ENCODE measurements around the gene PAX5.
"Not testable (repeated sequence)": the region's sequence is repeated elsewhere in the genome, so short reads cannot be mapped to it uniquely, and the experiment has no call there.

PAX5 gene

GRCh38 chr9:37033682-37034304 is at the start of gene PAX5:
PAX5 (minus strand) TSS chr9:37034268; CDS start chr9:37034031, 237 bp downstream.
- DNase-seq = no peak

- no peak for DNase-seq
These were observed 49.6 kb upstream of the PAX5 start for GRCh38 chr9:37083654-37084053.

- no peak for DNase-seq
These were observed 48.2 kb upstream of the PAX5 start for GRCh38 chr9:37082214-37082765.

- not testable (repeated sequence) for DNase-seq
These were observed 47.4 kb upstream of the PAX5 start for GRCh38 chr9:37081507-37081906.

GRCh38 chr9:37080165-37080628 is 46.1 kb upstream of the PAX5 start:
- DNase-seq = peak in 18 of 51 donors; percentile 15 to 56 (median 38)

- DNase-seq = peak; percentile 66 to 99 (median 89)
These were observed 45.5 kb upstream of the PAX5 start for GRCh38 chr9:37079370-37080164.

- not testable (repeated sequence) for DNase-seq
These were observed 40.7 kb upstream of the PAX5 start for GRCh38 chr9:37074790-37075189.

- no peak for DNase-seq
These were observed 32.2 kb upstream of the PAX5 start for GRCh38 chr9:37066139-37066725.

GRCh38 chr9:37062336-37062735 is 28.3 kb upstream of the PAX5 start:
- DNase-seq = no peak

- no peak for DNase-seq
These were observed 27.7 kb upstream of the PAX5 start for GRCh38 chr9:37061768-37062167.

GRCh38 chr9:37060833-37061232 is 26.8 kb upstream of the PAX5 start:
- no peak for DNase-seq

GRCh38 chr9:37056046-37056920 is 22.2 kb upstream of the PAX5 start:
- no peak for DNase-seq

GRCh38 chr9:37054363-37054720 is 20.3 kb upstream of the PAX5 start:
- not testable (repeated sequence) for DNase-seq

- DNase-seq = no peak
These were observed 19.8 kb upstream of the PAX5 start for GRCh38 chr9:37053684-37054362.

GRCh38 chr9:37046683-37047082 is 12.6 kb upstream of the PAX5 start:
- DNase-seq = no peak

GRCh38 chr9:37042421-37042820 is 8.4 kb upstream of the PAX5 start:
- DNase-seq = no peak

- no peak for DNase-seq
These were observed 6.5 kb upstream of the PAX5 start for GRCh38 chr9:37040508-37041127.

GRCh38 chr9:37038943-37039464 is 4.9 kb upstream of the PAX5 start:
- no peak for DNase-seq

GRCh38 chr9:37038302-37038942 is 4.4 kb upstream of the PAX5 start:
- DNase-seq = no peak

Data from hypothalamus (tissue), 51 donors.